ENCODE results near the gene DYNAP. TPM values are rescaled to one million over a fixed set of nuclear protein-coding genes. Genes with fewer than 3 reads are reported as not detected.

The DYNAP gene
- total RNA-seq, 1 donor from 2014 or later: not detected

- Histone ChIP-seq H3K27ac (no peak overlapping the region), H3K4me3 (no peak overlapping the region), H3K9me3 (no peaks in the 10 kb centered on the region), H3K36me3 (no peaks in the 10 kb centered on the region), H3K4me1 (no peaks in the 10 kb centered on the region), H3K27me3 (ENCODE audit: low read depth) (no peaks in the 10 kb centered on the region)
- ATAC-seq (peak; percentile 53 to 54), DNase-seq (no peak)
- intact Hi-C loops (cut with DNase I): no loop called here
- TF ChIP-seq CTCF (IDR thresholded peaks at IDR 0.05): no peak
Measured at GRCh38 chr18:54612237-54612636, 21.2 kb downstream of the DYNAP start.

GRCh38 chr18:54613174-54613573 lies 22.1 kb downstream of the DYNAP start:
- intact Hi-C loops (cut with DNase I): no loop called here
- H3K9me3 ChIP-seq: no peaks in the 10 kb centered on the region
- DNase-seq (no peak), ATAC-seq (no peak)
- H3K36me3 ChIP-seq: no peaks in the 10 kb centered on the region
- H3K4me3 ChIP-seq: no peak overlapping the region
- no peak overlapping the region for H3K27ac ChIP-seq
- H3K4me1 ChIP-seq: no peaks in the 10 kb centered on the region
- no peak for TF ChIP-seq CTCF (IDR thresholded peaks at IDR 0.05)
- H3K27me3 ChIP-seq (ENCODE audit: low read depth): no peaks in the 10 kb centered on the region

- no peak for TF ChIP-seq CTCF (IDR thresholded peaks at IDR 0.05)
- no peaks in the 10 kb centered on the region for H3K4me1 ChIP-seq
- H3K27me3 ChIP-seq (ENCODE audit: low read depth): no peaks in the 10 kb centered on the region
- intact Hi-C loops (cut with DNase I): no loop called here
- ATAC-seq: no peak
- H3K4me3 ChIP-seq: no peak overlapping the region
- no peaks in the 10 kb centered on the region for H3K9me3 ChIP-seq
- no peak overlapping the region for H3K27ac ChIP-seq
- no peak for DNase-seq
- H3K36me3 ChIP-seq: no peaks in the 10 kb centered on the region
Measured at GRCh38 chr18:54616220-54616848, 25.3 kb downstream of the DYNAP start.

DNA sequence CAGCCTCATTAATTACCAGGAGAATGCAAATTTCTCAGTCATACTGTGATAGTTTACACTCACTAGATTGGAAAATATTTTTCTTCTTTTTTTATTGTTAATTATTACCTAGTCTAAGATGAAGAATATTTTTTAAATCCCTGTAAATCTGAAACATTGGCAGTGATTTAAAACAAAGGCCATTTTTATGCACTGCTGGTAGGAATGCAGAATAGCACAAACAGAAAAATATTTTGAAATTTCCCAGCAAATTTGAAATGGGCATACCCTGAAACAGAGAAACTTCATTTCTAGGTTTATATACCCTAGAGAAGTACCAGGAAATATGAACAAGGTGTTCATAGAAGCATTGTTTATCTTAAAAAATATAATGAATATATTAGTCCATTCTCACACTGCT lies 31.0 kb downstream of the DYNAP start:
- Histone ChIP-seq H3K36me3 (no peaks in the 10 kb centered on the region), H3K4me3 (no peak overlapping the region), H3K27ac (no peak overlapping the region), H3K4me1 (no peaks in the 10 kb centered on the region), H3K27me3 (ENCODE audit: low read depth) (no peaks in the 10 kb centered on the region), H3K9me3 (no peaks in the 10 kb centered on the region)
- DNase-seq: no peak
- ATAC-seq: no peak
- intact Hi-C loops (cut with DNase I): no loop called here
- no peak for TF ChIP-seq CTCF (IDR thresholded peaks at IDR 0.05)

- Histone ChIP-seq H3K27me3 (ENCODE audit: low read depth) (no peaks in the 10 kb centered on the region), H3K9me3 (no peaks in the 10 kb centered on the region), H3K27ac (no peak overlapping the region), H3K4me1 (no peaks in the 10 kb centered on the region), H3K4me3 (no peak overlapping the region), H3K36me3 (no peaks in the 10 kb centered on the region)
- intact Hi-C loops (cut with DNase I): no loop called here
- DNase-seq (no peak), ATAC-seq (peak; percentile 42 to 52)
- TF ChIP-seq CTCF (IDR thresholded peaks at IDR 0.05): no peak
Measured at GRCh38 chr18:54626779-54627178, 35.7 kb downstream of the DYNAP start.

All from lower lobe of right lung (tissue), 2 donors.